Caco-2 (cell line): Measurements from ENCODE around the gene DNAAF8. TPM values are rescaled to one million over a fixed set of nuclear protein-coding genes. Genes with fewer than 3 reads are reported as not detected.

ENCODE experiments used
- BruUV-seq: library from RNA; stranded (reverse); fragments of 400-500 nt; replicated peaks from 2 replicates; lab custom pipeline; 2021; lab: Mats Ljungman, UMichigan
- CTCF ChIA-PET: fragments of 300-600 bp; sonication (Branson Sonifier 250); formaldehyde crosslinking; loops from one replicate; lab custom pipeline; 2022; ENCODE audit warnings: antibody characterized with exemption; lab: Charles Lee
- POLR2A ChIA-PET: fragments of 300-600 bp; sonication (Branson Sonifier 250); formaldehyde crosslinking; loops from one replicate; lab custom pipeline; 2022; ENCODE audit warnings: antibody characterized with exemption; lab: Charles Lee
- DNase-seq, 2 experiments: peaks; one replicate each; pipeline versions ENCODE4 v3.0.0 to v3.0.0-alpha.2; 2020 to 2022
- H3K27me3 ChIP-seq: replicated peaks from 2 replicates; pipeline ENCODE4 v1.6.0; 2011; ENCODE audit warnings: low read length; ENCODE audit not compliant: control insufficient read depth, insufficient read depth
- H3K36me3 ChIP-seq: 2 replicates; pipeline ENCODE4 v1.5.1; 2011; ENCODE audit warnings: low read length; ENCODE audit not compliant: control insufficient read depth, insufficient read depth
- H3K4me1 ChIP-seq: fragments of 250-450 bp; sonication (Bioruptor Pico); 2 replicates; pipeline ENCODE4 v1.5.1; 2020; ENCODE audit warnings: mild to moderate bottlenecking
- H3K4me3 ChIP-seq: 2 replicates; pipeline ENCODE4 v1.5.1; 2011; ENCODE audit warnings: low read depth, mild to moderate bottlenecking, control low read depth, low read length
- H3K9me3 ChIP-seq: fragments of 250-450 bp; sonication (Bioruptor Pico); 2 replicates; pipeline ENCODE4 v1.5.1; 2020; ENCODE audit warnings: mild to moderate bottlenecking, moderate library complexity
- H3K27ac Mint-ChIP-seq: one replicate; pipeline ENCODE4 v1.8.0; 2022; ENCODE audit warnings: mixed read lengths; ENCODE audit not compliant: unreplicated experiment
- H3K27me3 Mint-ChIP-seq: one replicate; pipeline ENCODE4 v1.8.0; 2022; ENCODE audit warnings: mixed read lengths; ENCODE audit not compliant: insufficient read depth, unreplicated experiment
- H3K36me3 Mint-ChIP-seq: one replicate; pipeline ENCODE4 v1.8.0; 2022; ENCODE audit warnings: mild to moderate bottlenecking, mixed read lengths; ENCODE audit not compliant: insufficient read depth, unreplicated experiment
- H3K4me1 Mint-ChIP-seq: one replicate; pipeline ENCODE4 v1.8.0; 2022; ENCODE audit warnings: low read depth, mixed read lengths; ENCODE audit not compliant: unreplicated experiment
- H3K4me3 Mint-ChIP-seq: one replicate; pipeline ENCODE4 v1.8.0; 2022; ENCODE audit warnings: mild to moderate bottlenecking, moderate library complexity, mixed read lengths; ENCODE audit not compliant: unreplicated experiment
- H3K9me3 Mint-ChIP-seq: one replicate; pipeline ENCODE4 v1.8.0; 2022; ENCODE audit warnings: mixed read lengths; ENCODE audit not compliant: unreplicated experiment
- intact Hi-C: fragments of 100-400 bp; cut with micrococcal nuclease; formaldehyde crosslinking; loops from one replicate; pipeline ENCODE4 v1.10.0; 2022; ENCODE audit not compliant: unreplicated experiment
- total RNA-seq: library from RNA; stranded (reverse); gene quantifications from 2 replicates; pipeline ENCODE4 v1.2.3, GENCODE V29; 2022
- TF ChIP-seq, protein P1 (sequence below), 2 experiments: fragments of 200-600 bp in 1 of 2; IDR thresholded peaks; 1 replicate in 1 of 2; 2 replicates in 1 of 2; pipeline versions ENCODE4 v1.5.1 to v1.8.0; 2011 to 2022; ENCODE audit warnings: antibody characterized with exemption in 1 of 2, control low read depth in 1 of 2, inconsistent platforms in 1 of 2, low read depth in 1 of 2, low read length in 1 of 2, mild to moderate bottlenecking in 1 of 2, moderate library complexity in 1 of 2; ENCODE audit not compliant: insufficient read depth in 1 of 2, severe bottlenecking in 1 of 2, unreplicated experiment in 1 of 2

Gene DNAAF8
- total RNA-seq, 1 experiment from 2014 or later = 0.54 TPM

DNA sequence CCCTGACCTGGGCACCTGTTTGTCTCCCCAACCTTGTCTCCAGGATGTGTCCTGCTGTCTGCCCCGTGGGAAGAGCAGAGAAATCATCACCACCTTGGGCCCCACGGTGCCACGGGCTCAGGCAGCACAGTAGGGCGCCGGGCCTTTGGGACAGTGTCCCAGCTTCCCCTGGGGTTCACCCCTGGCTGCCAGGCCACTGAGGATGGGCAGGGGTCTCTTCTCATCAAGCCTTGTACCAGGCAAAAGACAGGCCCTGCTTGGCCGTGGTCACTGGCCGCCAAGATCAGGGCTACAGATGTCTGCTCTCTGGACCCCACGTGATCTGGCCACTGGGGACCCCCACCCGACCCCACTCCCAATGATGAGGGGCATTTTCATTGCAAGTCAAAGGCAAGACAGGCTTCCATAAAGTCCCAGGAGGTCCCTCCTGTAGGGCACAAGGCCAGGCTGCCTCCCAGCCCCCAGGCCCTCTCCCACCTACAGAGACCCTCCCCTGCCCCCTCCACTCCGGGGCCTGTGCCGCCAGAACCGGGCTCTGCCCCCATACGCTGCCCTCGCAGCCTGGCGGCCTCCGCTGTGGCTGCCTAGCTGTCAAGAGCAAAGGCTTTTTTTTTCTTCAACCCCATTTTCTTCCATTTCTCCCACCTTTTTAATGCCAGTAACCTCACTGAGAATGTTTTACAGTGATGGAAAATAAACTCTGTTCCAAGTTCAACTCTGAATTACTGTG lies 14.5 kb downstream of the DNAAF8 start:
- no peak overlapping the region for H3K4me3 ChIP-seq
- H3K9me3 ChIP-seq = no peaks in the 10 kb centered on the region
- Mint-ChIP-seq H3K27me3 (no peaks in the 10 kb centered on the region), H3K9me3 (no peaks in the 10 kb centered on the region), H3K36me3 (peaks cover 19% of the 10 kb centered on the region), H3K4me1 (no peaks in the 10 kb centered on the region), H3K4me3 (no peak overlapping the region), H3K27ac (no peak overlapping the region)
- POLR2A ChIA-PET = no interaction called here
- no peaks in the 10 kb centered on the region; the same call in 1 of the 2 replicates for H3K36me3 ChIP-seq
- no peaks in the 10 kb centered on the region for H3K27me3 ChIP-seq
- no peak for DNase-seq
- CTCF ChIA-PET = interaction anchor here (0.6 kb wide), 1 partner anchor 238 kb away, joined by 3 read pairs; no protein-coding TSS in a partner anchor
- no TSS peak for BruUV-seq
- H3K4me1 ChIP-seq = no peaks in the 10 kb centered on the region
- TF ChIP-seq, protein P1, sequence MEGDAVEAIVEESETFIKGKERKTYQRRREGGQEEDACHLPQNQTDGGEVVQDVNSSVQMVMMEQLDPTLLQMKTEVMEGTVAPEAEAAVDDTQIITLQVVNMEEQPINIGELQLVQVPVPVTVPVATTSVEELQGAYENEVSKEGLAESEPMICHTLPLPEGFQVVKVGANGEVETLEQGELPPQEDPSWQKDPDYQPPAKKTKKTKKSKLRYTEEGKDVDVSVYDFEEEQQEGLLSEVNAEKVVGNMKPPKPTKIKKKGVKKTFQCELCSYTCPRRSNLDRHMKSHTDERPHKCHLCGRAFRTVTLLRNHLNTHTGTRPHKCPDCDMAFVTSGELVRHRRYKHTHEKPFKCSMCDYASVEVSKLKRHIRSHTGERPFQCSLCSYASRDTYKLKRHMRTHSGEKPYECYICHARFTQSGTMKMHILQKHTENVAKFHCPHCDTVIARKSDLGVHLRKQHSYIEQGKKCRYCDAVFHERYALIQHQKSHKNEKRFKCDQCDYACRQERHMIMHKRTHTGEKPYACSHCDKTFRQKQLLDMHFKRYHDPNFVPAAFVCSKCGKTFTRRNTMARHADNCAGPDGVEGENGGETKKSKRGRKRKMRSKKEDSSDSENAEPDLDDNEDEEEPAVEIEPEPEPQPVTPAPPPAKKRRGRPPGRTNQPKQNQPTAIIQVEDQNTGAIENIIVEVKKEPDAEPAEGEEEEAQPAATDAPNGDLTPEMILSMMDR (IDR thresholded peaks at IDR 0.05; ENCODE audit: insufficient read depth in 1 of 2, low read depth in 1 of 2, low read length in 1 of 2, severe bottlenecking in 1 of 2, unreplicated experiment in 1 of 2) = no peak
- intact Hi-C loops = no loop called here

DNA sequence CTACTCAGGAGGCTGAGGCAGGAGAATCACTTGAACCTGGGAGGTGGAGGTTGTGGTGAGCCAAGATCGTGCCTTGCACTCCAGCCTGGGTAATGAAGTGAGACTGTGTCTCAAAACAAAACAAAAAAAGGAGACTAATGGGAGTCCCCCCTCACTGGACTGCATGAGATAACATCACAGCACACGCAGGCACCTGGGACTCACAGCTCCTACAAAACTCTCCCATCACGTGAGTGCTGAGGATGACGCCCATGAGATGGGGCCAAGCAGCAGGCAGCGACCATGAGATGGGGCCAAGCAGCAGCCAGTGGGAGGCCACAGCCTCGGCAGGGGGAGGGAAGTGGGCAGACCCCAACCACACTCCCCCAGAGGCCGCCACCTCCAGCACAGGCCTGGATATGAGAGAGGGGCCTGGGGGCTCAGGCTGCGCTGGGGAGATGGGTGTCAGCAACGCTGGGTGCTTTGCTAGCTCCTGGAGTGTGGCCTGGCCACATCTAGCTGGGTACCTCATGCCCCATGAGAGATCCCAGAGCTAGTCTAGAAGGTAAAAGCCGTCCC lies 15.4 kb downstream of the DNAAF8 start:
- H3K27ac Mint-ChIP-seq = no peak overlapping the region
- intact Hi-C loops = no loop called here
- H3K4me3 ChIP-seq = no peak overlapping the region
- ChIA-PET CTCF (no interaction called here), POLR2A (interaction anchor here (0.7 kb wide), 1 partner anchor 10 kb away, joined by 6 read pairs; no protein-coding TSS in a partner anchor)
- H3K36me3 Mint-ChIP-seq = peaks cover 20% of the 10 kb centered on the region
- no peaks in the 10 kb centered on the region for H3K4me1 ChIP-seq
- no peak for DNase-seq
- no TSS peak for BruUV-seq
- TF ChIP-seq, protein P1 (IDR thresholded peaks at IDR 0.05; ENCODE audit: insufficient read depth in 1 of 2, low read depth in 1 of 2, low read length in 1 of 2, severe bottlenecking in 1 of 2, unreplicated experiment in 1 of 2) = no peak
- H3K9me3 ChIP-seq = no peaks in the 10 kb centered on the region
- H3K4me3 Mint-ChIP-seq = no peak overlapping the region
- no peaks in the 10 kb centered on the region for H3K4me1 Mint-ChIP-seq
- no peaks in the 10 kb centered on the region for H3K9me3 Mint-ChIP-seq
- H3K36me3 ChIP-seq = no peaks in the 10 kb centered on the region; the same call in 1 of the 2 replicates
- H3K27me3 ChIP-seq = no peaks in the 10 kb centered on the region
- no peaks in the 10 kb centered on the region for H3K27me3 Mint-ChIP-seq

GRCh38 chr16:4750896-4751295 lies 16.6 kb downstream of the DNAAF8 start:
- Mint-ChIP-seq H3K27me3 (no peaks in the 10 kb centered on the region), H3K9me3 (no peaks in the 10 kb centered on the region), H3K27ac (no peak overlapping the region), H3K36me3 (peaks cover 31% of the 10 kb centered on the region), H3K4me3 (no peak overlapping the region), H3K4me1 (no peaks in the 10 kb centered on the region)
- ChIA-PET CTCF (no interaction called here), POLR2A (no interaction called here)
- H3K9me3 ChIP-seq = 0 out of 2 replicates have a peak, but pooled peaks cover 8% of the 10 kb centered on the region
- intact Hi-C loops = no loop called here
- no TSS peak for BruUV-seq
- no peaks in the 10 kb centered on the region for H3K4me1 ChIP-seq
- TF ChIP-seq, protein P1 (IDR thresholded peaks at IDR 0.05; ENCODE audit: insufficient read depth in 1 of 2, low read depth in 1 of 2, low read length in 1 of 2, severe bottlenecking in 1 of 2, unreplicated experiment in 1 of 2) = no peak
- peaks cover 5% of the 10 kb centered on the region for H3K36me3 ChIP-seq
- DNase-seq = no peak
- H3K4me3 ChIP-seq = no peak overlapping the region
- no peaks in the 10 kb centered on the region for H3K27me3 ChIP-seq
